Esophagus squamous epithelium (tissue), 4 donors: ENCODE data around the gene CCNYL1.

Source experiments
- POLR2A ChIP-seq, 4 donors: fragments of 450-650 bp; IDR thresholded peaks; one replicate each; pipeline ENCODE4 v1.6.1; 2017; ENCODE audit warnings: antibody characterized with exemption in 4 of 4, mild to moderate bottlenecking in 4 of 4, moderate library complexity in 3 of 4
- TF ChIP-seq, protein P1 (sequence below), 6 experiments: fragments of 450-650 bp in 4 of 6; fragments of 200-600 bp in 2 of 6; sonication (generic) in 2 of 6; IDR thresholded peaks; one replicate each; pipeline ENCODE4 v1.5.1; 2016 to 2019; ENCODE audit warnings: antibody characterized with exemption in 6 of 6, mild to moderate bottlenecking in 4 of 6, moderate library complexity in 4 of 6

DNA sequence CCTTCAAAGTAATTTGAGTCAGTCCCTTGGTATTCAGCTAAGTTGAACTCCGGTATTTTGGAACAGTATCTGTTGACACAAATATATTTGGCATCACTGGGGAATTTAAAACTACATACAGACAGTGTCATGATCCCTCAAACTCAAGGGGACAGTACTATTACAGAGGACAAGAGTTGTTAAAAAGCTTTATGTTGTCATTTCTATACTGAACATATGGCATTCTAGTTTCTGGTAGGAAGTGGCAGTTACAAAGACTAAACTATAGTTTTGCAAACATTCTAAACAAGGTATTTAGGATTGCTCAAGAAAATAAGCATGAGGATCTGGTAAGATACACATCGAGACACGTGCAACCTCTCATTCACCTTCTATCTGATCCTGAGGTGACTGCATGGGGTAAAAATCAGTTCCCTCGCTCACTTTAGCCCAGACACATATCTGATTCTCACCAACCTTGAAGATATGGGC lies 16.6 kb upstream of the CCNYL1 start:
- TF ChIP-seq, protein P1, sequence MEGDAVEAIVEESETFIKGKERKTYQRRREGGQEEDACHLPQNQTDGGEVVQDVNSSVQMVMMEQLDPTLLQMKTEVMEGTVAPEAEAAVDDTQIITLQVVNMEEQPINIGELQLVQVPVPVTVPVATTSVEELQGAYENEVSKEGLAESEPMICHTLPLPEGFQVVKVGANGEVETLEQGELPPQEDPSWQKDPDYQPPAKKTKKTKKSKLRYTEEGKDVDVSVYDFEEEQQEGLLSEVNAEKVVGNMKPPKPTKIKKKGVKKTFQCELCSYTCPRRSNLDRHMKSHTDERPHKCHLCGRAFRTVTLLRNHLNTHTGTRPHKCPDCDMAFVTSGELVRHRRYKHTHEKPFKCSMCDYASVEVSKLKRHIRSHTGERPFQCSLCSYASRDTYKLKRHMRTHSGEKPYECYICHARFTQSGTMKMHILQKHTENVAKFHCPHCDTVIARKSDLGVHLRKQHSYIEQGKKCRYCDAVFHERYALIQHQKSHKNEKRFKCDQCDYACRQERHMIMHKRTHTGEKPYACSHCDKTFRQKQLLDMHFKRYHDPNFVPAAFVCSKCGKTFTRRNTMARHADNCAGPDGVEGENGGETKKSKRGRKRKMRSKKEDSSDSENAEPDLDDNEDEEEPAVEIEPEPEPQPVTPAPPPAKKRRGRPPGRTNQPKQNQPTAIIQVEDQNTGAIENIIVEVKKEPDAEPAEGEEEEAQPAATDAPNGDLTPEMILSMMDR (IDR thresholded peaks at IDR 0.05) = no peak
- no peak for TF ChIP-seq POLR2A (IDR thresholded peaks at IDR 0.05)
